HEK293T (cell line): ENCODE measurements around the gene RNF144B.

Experiments used
- BHLHE40 ChIP-seq: fragments of 450-650 bp; IDR thresholded peaks from 2 replicates; pipeline ENCODE4 v1.6.1; 2016; ENCODE audit warnings: mild to moderate bottlenecking, moderate library complexity, borderline replicate concordance
- FOXA1 ChIP-seq: fragments of 450-650 bp; IDR thresholded peaks from 2 replicates; pipeline ENCODE4 v1.6.1; 2016; ENCODE audit warnings: mild to moderate bottlenecking
- L3MBTL2 ChIP-seq: fragments of 450-650 bp; conservative IDR thresholded peaks from 2 replicates; pipeline ENCODE4 v1.6.1; 2016; ENCODE audit warnings: mild to moderate bottlenecking
- PKNOX1 ChIP-seq: fragments of 450-650 bp; IDR thresholded peaks from 2 replicates; pipeline ENCODE4 v1.6.1; 2016
- SP1 ChIP-seq: fragments of 450-650 bp; IDR thresholded peaks from 2 replicates; pipeline ENCODE4 v1.6.1; 2017
- SUZ12 ChIP-seq: fragments of 450-650 bp; IDR thresholded peaks from 2 replicates; pipeline ENCODE4 v1.6.1; 2016; ENCODE audit warnings: mild to moderate bottlenecking
- ZNF384 ChIP-seq: fragments of 450-650 bp; IDR thresholded peaks from 2 replicates; pipeline ENCODE4 v1.6.1; 2016

DNA sequence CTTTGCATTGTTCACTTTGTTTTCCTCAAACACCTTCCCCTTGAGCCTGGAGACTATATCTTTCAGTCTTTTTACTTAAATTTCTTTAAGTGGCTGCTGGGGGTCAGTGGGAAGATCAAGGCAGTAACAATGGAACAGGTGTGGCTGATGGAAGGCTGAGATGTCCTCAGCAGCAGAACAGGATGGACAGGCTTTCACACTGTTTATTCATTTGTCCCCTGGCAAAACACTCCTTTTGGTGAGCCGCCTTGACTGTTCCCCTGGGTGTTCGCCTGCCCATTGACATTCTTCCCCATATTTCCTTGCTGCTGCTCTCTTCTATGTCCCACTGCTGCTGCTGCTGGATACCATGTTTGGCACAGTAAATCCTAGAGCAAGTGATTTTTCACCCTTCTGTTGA is 38.1 kb downstream of the RNF144B start:
- TF ChIP-seq FOXA1 (no peak), ZNF384 (no peak), BHLHE40 (no peak), PKNOX1 (no peak), SP1 (no peak), L3MBTL2 (no peak), SUZ12 (no peak)
